ENCODE data around the gene AFAP1L1.

GRCh38 chr5:149344151-149344550 is 72.5 kb downstream of the AFAP1L1 start:
- TF ChIP-seq POLR2A (IDR thresholded peaks at IDR 0.05) (no peak), CTCF (IDR thresholded peaks at IDR 0.05) (no peak)
